Measurements from ENCODE around the gene DEDD2.

The DEDD2 gene

GRCh38 chr19:42161616-42162263 lies 55.7 kb downstream of the DEDD2 start:
- TF ChIP-seq EZH2 (IDR thresholded peaks at IDR 0.05; ENCODE audit: borderline replicate concordance, low read depth, low read length, severe bottlenecking), result no peak
- TF ChIP-seq CTCF (IDR thresholded peaks at IDR 0.05; ENCODE audit: borderline replicate concordance, extremely low read depth, low read length, poor library complexity, severe bottlenecking), result no peak

DNA sequence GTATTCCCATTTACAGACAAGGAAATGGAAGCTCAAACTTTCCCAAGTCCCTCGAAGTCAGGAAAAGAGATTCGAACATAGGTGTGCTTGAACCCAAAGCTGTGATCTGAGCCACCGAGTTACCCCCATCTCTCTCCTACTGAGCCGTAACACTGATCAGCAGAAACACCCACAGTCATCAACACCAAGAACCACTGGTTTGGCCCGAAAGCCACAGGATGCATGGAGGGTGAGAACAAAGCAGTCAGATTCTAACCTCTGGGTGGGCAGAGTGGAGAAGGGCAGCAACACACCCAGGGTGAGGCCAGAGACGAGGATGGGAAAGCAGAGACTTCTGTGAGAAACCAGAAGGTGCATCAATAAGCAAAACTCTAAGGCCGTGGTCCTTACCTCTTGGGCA lies 57.5 kb downstream of the DEDD2 start:
- 0 out of 2 replicates have a peak, but pooled peaks cover 3% of the 10 kb centered on the region for H4K20me1 ChIP-seq (ENCODE audit: insufficient read depth, low read length)
- no peaks in the 10 kb centered on the region for H3K9me3 ChIP-seq (ENCODE audit: insufficient read depth, low read length, severe bottlenecking)
- no peaks in the 10 kb centered on the region for H3K4me1 ChIP-seq (ENCODE audit: insufficient read depth, low read length)
- no peak overlapping the region for H3K4me2 ChIP-seq (ENCODE audit: insufficient read depth, low read length)
- H3K36me3 ChIP-seq (ENCODE audit: insufficient read depth, low read length), result no peaks in the 10 kb centered on the region
- H3K4me3 ChIP-seq (ENCODE audit: low read depth in 1 of 2, low read length in 2 of 2), result no peak overlapping the region
- no peak overlapping the region for H3K27ac ChIP-seq (ENCODE audit: low read length)
- no peak for ATAC-seq (ENCODE audit: insufficient read depth, low read depth)
- H3K9ac ChIP-seq (ENCODE audit: low read depth, low read length), result no peak overlapping the region
- peaks cover 26% of the 10 kb centered on the region for H3K27me3 ChIP-seq (ENCODE audit: insufficient read depth, low read length, poor library complexity)
- no peak for DNase-seq
- no peak overlapping the region for H2AFZ ChIP-seq (ENCODE audit: low read depth, low read length)
- H3K79me2 ChIP-seq (ENCODE audit: insufficient read depth, low read length), result no peaks in the 10 kb centered on the region
- TF ChIP-seq CTCF (IDR thresholded peaks at IDR 0.05; ENCODE audit: borderline replicate concordance, extremely low read depth, low read length, poor library complexity, severe bottlenecking) (no peak), EZH2 (IDR thresholded peaks at IDR 0.05; ENCODE audit: borderline replicate concordance, low read depth, low read length, severe bottlenecking) (no peak)

More at GRCh38 chr19:42161616-42162263, 55.7 kb downstream of the DEDD2 start:
- Histone ChIP-seq H3K4me1 (ENCODE audit: insufficient read depth, low read length) (no peaks in the 10 kb centered on the region), H3K4me3 (ENCODE audit: low read depth in 1 of 2, low read length in 2 of 2) (no peak overlapping the region), H4K20me1 (ENCODE audit: insufficient read depth, low read length) (0 out of 2 replicates have a peak, but pooled peaks cover 3% of the 10 kb centered on the region), H3K27ac (ENCODE audit: low read length) (no peak overlapping the region), H3K9ac (ENCODE audit: low read depth, low read length) (no peak overlapping the region), H3K79me2 (ENCODE audit: insufficient read depth, low read length) (no peaks in the 10 kb centered on the region), H2AFZ (ENCODE audit: low read depth, low read length) (no peak overlapping the region), H3K36me3 (ENCODE audit: insufficient read depth, low read length) (no peaks in the 10 kb centered on the region), H3K27me3 (ENCODE audit: insufficient read depth, low read length, poor library complexity) (peaks cover 30% of the 10 kb centered on the region), H3K9me3 (ENCODE audit: insufficient read depth, low read length, severe bottlenecking) (no peaks in the 10 kb centered on the region), H3K4me2 (ENCODE audit: insufficient read depth, low read length) (no peak overlapping the region)
- no peak for DNase-seq
- no peak for ATAC-seq (ENCODE audit: insufficient read depth, low read depth)

DNA sequence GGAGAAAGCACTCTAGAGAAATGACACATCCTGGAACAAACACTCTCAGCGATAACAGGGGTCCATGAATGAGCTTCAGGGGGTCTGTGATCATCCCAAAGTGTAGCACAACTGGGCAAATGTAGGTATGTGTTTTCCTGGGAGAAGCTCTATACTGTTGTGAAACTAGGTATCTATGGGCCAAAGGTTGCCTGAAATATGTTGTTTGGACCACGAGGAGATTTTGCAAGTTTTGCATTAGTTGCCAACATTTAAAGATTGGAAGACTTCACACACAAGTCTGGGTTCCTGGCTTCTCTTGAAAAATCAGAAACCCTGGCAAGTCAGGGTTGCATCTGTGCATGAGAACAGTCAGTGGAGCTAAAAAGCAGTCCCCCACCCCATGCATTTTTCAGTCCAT lies 58.6 kb downstream of the DEDD2 start:
- peaks cover 29% of the 10 kb centered on the region for H3K27me3 ChIP-seq (ENCODE audit: insufficient read depth, low read length, poor library complexity)
- H3K4me3 ChIP-seq (ENCODE audit: low read depth in 1 of 2, low read length in 2 of 2), result no peak overlapping the region
- TF ChIP-seq CTCF (IDR thresholded peaks at IDR 0.05; ENCODE audit: borderline replicate concordance, extremely low read depth, low read length, poor library complexity, severe bottlenecking), result no peak
- TF ChIP-seq EZH2 (IDR thresholded peaks at IDR 0.05; ENCODE audit: borderline replicate concordance, low read depth, low read length, severe bottlenecking), result no peak
- H3K9me3 ChIP-seq (ENCODE audit: insufficient read depth, low read length, severe bottlenecking), result no peaks in the 10 kb centered on the region
- 0 out of 2 replicates have a peak, but pooled peaks cover 3% of the 10 kb centered on the region for H4K20me1 ChIP-seq (ENCODE audit: insufficient read depth, low read length)
- no peak overlapping the region for H3K27ac ChIP-seq (ENCODE audit: low read length)
- ATAC-seq (ENCODE audit: insufficient read depth, low read depth), result no peak
- H3K4me2 ChIP-seq (ENCODE audit: insufficient read depth, low read length), result no peak overlapping the region
- H3K4me1 ChIP-seq (ENCODE audit: insufficient read depth, low read length), result no peaks in the 10 kb centered on the region
- H3K36me3 ChIP-seq (ENCODE audit: insufficient read depth, low read length), result no peaks in the 10 kb centered on the region
- DNase-seq, result no peak
- H3K9ac ChIP-seq (ENCODE audit: low read depth, low read length), result no peak overlapping the region
- no peaks in the 10 kb centered on the region for H3K79me2 ChIP-seq (ENCODE audit: insufficient read depth, low read length)
- H2AFZ ChIP-seq (ENCODE audit: low read depth, low read length), result no peak overlapping the region

All from DND-41 (cell line).